Activated CD8-positive, alpha-beta memory T cell treated with anti-CD3 and anti-CD28 coated beads for 1 hour (primary cell): ENCODE measurements around the gene LRRC4.

Experiments used
- DNase-seq, 2 donors: peaks; one replicate each; pipeline ENCODE4 v3.0.0-alpha.2; 2020; ENCODE audit warnings: low read depth in 1 of 2; ENCODE audit errors: extremely low read depth in 1 of 2

The LRRC4 gene

GRCh38 chr7:128008141-128008540 is 23.1 kb downstream of the LRRC4 start:
- no peak for DNase-seq

GRCh38 chr7:128007303-128007680 is 23.9 kb downstream of the LRRC4 start:
- DNase-seq, result no peak

- no peak for DNase-seq
Observed at GRCh38 chr7:128006550-128007302, 24.5 kb downstream of the LRRC4 start.

- no peak for DNase-seq
Observed at GRCh38 chr7:128005759-128006159, 25.5 kb downstream of the LRRC4 start.

- no peak for DNase-seq
Observed at GRCh38 chr7:128005117-128005516, 26.1 kb downstream of the LRRC4 start.

- no peak for DNase-seq
Observed at GRCh38 chr7:128004623-128005022, 26.6 kb downstream of the LRRC4 start.

- DNase-seq, result no peak
Observed at GRCh38 chr7:128003787-128004186, 27.4 kb downstream of the LRRC4 start.

GRCh38 chr7:128003167-128003566 is 28.1 kb downstream of the LRRC4 start:
- no peak for DNase-seq

GRCh38 chr7:128000854-128001265 is 30.4 kb downstream of the LRRC4 start:
- DNase-seq, result no peak

- DNase-seq, result no peak
Observed at GRCh38 chr7:128000048-128000447, 31.2 kb downstream of the LRRC4 start.

- DNase-seq, result no peak
Observed at GRCh38 chr7:127998671-127999070, 32.6 kb downstream of the LRRC4 start.

GRCh38 chr7:127997226-127997922 is 33.9 kb downstream of the LRRC4 start:
- no peak for DNase-seq

GRCh38 chr7:127996253-127997071 is 34.8 kb downstream of the LRRC4 start:
- no peak for DNase-seq

- no peak for DNase-seq
Observed at GRCh38 chr7:127995881-127996215, 35.4 kb downstream of the LRRC4 start.

- no peak for DNase-seq
Observed at GRCh38 chr7:127995156-127995880, 35.9 kb downstream of the LRRC4 start.

GRCh38 chr7:127993987-127994386 is 37.2 kb downstream of the LRRC4 start:
- no peak for DNase-seq

GRCh38 chr7:127993317-127993716 is 37.9 kb downstream of the LRRC4 start:
- no peak for DNase-seq

GRCh38 chr7:127988751-127989150 is 42.5 kb downstream of the LRRC4 start:
- DNase-seq, result no peak

- no peak for DNase-seq
Observed at GRCh38 chr7:127986581-127987521, 44.4 kb downstream of the LRRC4 start.

GRCh38 chr7:127983804-127984332 is 47.4 kb downstream of the LRRC4 start:
- no peak for DNase-seq
